GM21786 (cell line): ENCODE results near the gene CHN1.

Experiments used
- ATAC-seq: cut with Tn5 transposase; IDR thresholded peaks from one replicate; pipeline ENCODE4 v1.9.1; 2021; ENCODE audit not compliant: unreplicated experiment

Gene CHN1

GRCh38 chr2:174788291-174788929 lies 216.8 kb downstream of the CHN1 start:
- ATAC-seq: no peak

GRCh38 chr2:174787487-174788205 lies 217.5 kb downstream of the CHN1 start:
- no peak for ATAC-seq

- no peak for ATAC-seq
These were observed 219.0 kb downstream of the CHN1 start for GRCh38 chr2:174786066-174786725.

GRCh38 chr2:174785481-174785880 lies 219.7 kb downstream of the CHN1 start:
- no peak for ATAC-seq

- ATAC-seq: no peak
These were observed 220.3 kb downstream of the CHN1 start for GRCh38 chr2:174784909-174785308.

- no peak for ATAC-seq
These were observed 220.9 kb downstream of the CHN1 start for GRCh38 chr2:174784316-174784715.

- no peak for ATAC-seq
These were observed 223.2 kb downstream of the CHN1 start for GRCh38 chr2:174781996-174782395.

- ATAC-seq: no peak
These were observed 223.9 kb downstream of the CHN1 start for GRCh38 chr2:174781298-174781697.

- no peak for ATAC-seq
These were observed 224.3 kb downstream of the CHN1 start for GRCh38 chr2:174780856-174781255.

GRCh38 chr2:174780191-174780840 lies 224.9 kb downstream of the CHN1 start:
- ATAC-seq: no peak

GRCh38 chr2:174779361-174779928 lies 225.7 kb downstream of the CHN1 start:
- no peak for ATAC-seq

- ATAC-seq: peak; percentile 74
These were observed 226.8 kb downstream of the CHN1 start for GRCh38 chr2:174778085-174778981.

GRCh38 chr2:174777347-174778084 lies 227.7 kb downstream of the CHN1 start:
- no peak for ATAC-seq

- no peak for ATAC-seq
These were observed 228.5 kb downstream of the CHN1 start for GRCh38 chr2:174776675-174777074.

GRCh38 chr2:174776223-174776622 lies 229.0 kb downstream of the CHN1 start:
- ATAC-seq: no peak

GRCh38 chr2:174775571-174775980 lies 229.6 kb downstream of the CHN1 start:
- no peak for ATAC-seq

GRCh38 chr2:174774886-174775285 lies 230.3 kb downstream of the CHN1 start:
- ATAC-seq: no peak

- no peak for ATAC-seq
These were observed 232.0 kb downstream of the CHN1 start for GRCh38 chr2:174773215-174773614.

GRCh38 chr2:174772472-174772801 lies 232.7 kb downstream of the CHN1 start:
- no peak for ATAC-seq
